Adrenal gland (tissue), 12 donors: ENCODE results near the gene CHTOP. TPM values are rescaled to one million over a fixed set of nuclear protein-coding genes. Genes with fewer than 3 reads are reported as not detected.

Experiments used
- DNase-seq, 7 donors: peaks; one replicate each; pipeline ENCODE4 v3.0.0-alpha.2; 2019 to 2020
- H3K27ac ChIP-seq, 5 donors: fragments of 200-600 bp; sonication (generic) in 4 of 5; 1 replicate in 3 of 5; 2 replicates in 2 of 5; pipeline versions ENCODE4 v1.5.1 to v1.8.0; 2016 to 2020; ENCODE audit warnings: mild to moderate bottlenecking in 1 of 5
- H3K27me3 ChIP-seq: fragments of 200-600 bp; 2 replicates; pipeline ENCODE4 v1.8.0; 2021
- H3K36me3 ChIP-seq, 2 donors: fragments of 200-600 bp; replicated peaks in 1 of 2; 1 replicate in 1 of 2; 2 replicates in 1 of 2; pipeline versions ENCODE4 v1.5.1 to v1.8.0; 2018 to 2022
- H3K4me1 ChIP-seq, 2 donors: fragments of 200-600 bp; replicated peaks in 1 of 2; 1 replicate in 1 of 2; 2 replicates in 1 of 2; pipeline versions ENCODE4 v1.5.1 to v1.8.0; 2018 to 2021
- H3K4me3 ChIP-seq, 4 donors: fragments of 200-600 bp; sonication (generic) in 3 of 4; one replicate each; pipeline ENCODE4 v1.5.1; 2016 to 2018
- H3K9me3 ChIP-seq, 3 donors: fragments of 200-600 bp; sonication (generic) in 1 of 3; replicated peaks in 1 of 3; 1 replicate in 2 of 3; 2 replicates in 1 of 3; pipeline versions ENCODE4 v1.5.1 to v1.8.0; 2016 to 2021
- POLR2A ChIP-seq, 2 donors: fragments of 450-650 bp; IDR thresholded peaks; one replicate each; pipeline ENCODE4 v1.6.1; 2017; ENCODE audit warnings: antibody characterized with exemption in 2 of 2, mild to moderate bottlenecking in 2 of 2, moderate library complexity in 1 of 2
- WGBS, 4 donors: extraction: QIAGEN DNeasy Blood & Tissue Kit in 2 of 4; methylation state at CpG; one replicate each; pipeline versions ENCODE4 v1.1.5 to v1.1.7; 2013 to 2017; 5-methylcytosine and 5-hydroxymethylcytosine counted together
- intact Hi-C, 2 donors: fragments of 100-400 bp; cut with DNase I; formaldehyde crosslinking; loops; one replicate each; pipeline versions ENCODE4 v1.14.1 to v1.15.0; 2022 to 2023
- polyA plus RNA-seq, 3 donors: library from polyadenylated mRNA; stranded (reverse); fragments of 200-250 nt in 2 of 3; fragments of 350-450 nt in 1 of 3; fragmentation: Illumina TruSeq in 1 of 3; extraction: RNeasy Lipid Tissue Mini Kit (QIAGEN cat#74804) in 1 of 3; gene quantifications; one replicate each; pipeline ENCODE4 v1.2.3, GENCODE V29; 2013 to 2014
- total RNA-seq, 9 donors: library from RNA; depleted of rRNA in 4 of 9; stranded (reverse); fragments of >200 nt in 4 of 9; fragments of 120-200 nt in 1 of 9; fragmentation: NEBNext Ultra II Directional in 1 of 9; extraction: Animal tissue kit (Norgen Biotek cat#: 25700) in 1 of 9; gene quantifications; one replicate each; pipeline versions ENCODE4 v1.1.0 to v1.2.4, GENCODE V29; 2013 to 2023
- TF ChIP-seq, protein P1 (sequence below), 6 experiments: fragments of 450-650 bp in 4 of 6; fragments of 200-600 bp in 2 of 6; sonication (generic) in 1 of 6; IDR thresholded peaks; 1 replicate in 5 of 6; 2 replicates in 1 of 6; pipeline versions ENCODE4 v1.5.1 to v1.8.0; 2016 to 2021; ENCODE audit warnings: antibody characterized with exemption in 6 of 6, mild to moderate bottlenecking in 2 of 6, moderate library complexity in 1 of 6
- donor health status: healthy with polysubstance abuse.
- donor health status: Bipolar disorder and iron deficiency.
- donor health status: DM: yes; HTN: yes; CAD: no.
- donor health status: DM: no; HTN: no; CAD: no.
- donor health status: DM: no; HTN: no; CAD: no.
- donor health status: DM: yes; HTN: yes; CAD: no.

The CHTOP gene
- total and polyA plus RNA-seq, 12 donors: 35.5 to 83.3 (median 58.3) TPM

DNA sequence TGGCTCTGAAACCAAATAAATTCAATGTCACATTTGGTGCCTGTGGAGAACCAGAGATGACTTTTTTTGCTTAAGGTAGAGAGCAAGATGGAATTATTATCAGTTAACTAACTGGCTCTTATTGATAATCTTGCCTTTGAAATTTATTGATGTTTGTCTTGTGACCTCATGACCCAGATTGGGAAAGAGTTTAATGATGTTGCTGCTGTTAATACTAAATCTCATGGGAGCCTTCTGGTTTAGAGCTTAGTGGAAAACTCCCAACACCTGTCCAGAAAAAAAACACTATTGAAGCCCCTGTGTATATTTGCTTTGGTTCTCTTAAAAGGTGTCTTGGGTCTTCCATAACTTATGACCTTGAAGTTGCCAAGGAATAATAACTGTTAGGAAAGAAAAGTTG, 9.9 kb downstream of the CHTOP start:
- no peak overlapping the region for H3K4me3 ChIP-seq
- H3K9me3 ChIP-seq: no peaks in the 10 kb centered on the region
- peak overlapping the region in 1 of 5 donors; percentile 6 for H3K27ac ChIP-seq
- no peak for TF ChIP-seq POLR2A (IDR thresholded peaks at IDR 0.05)
- TF ChIP-seq, protein P1, sequence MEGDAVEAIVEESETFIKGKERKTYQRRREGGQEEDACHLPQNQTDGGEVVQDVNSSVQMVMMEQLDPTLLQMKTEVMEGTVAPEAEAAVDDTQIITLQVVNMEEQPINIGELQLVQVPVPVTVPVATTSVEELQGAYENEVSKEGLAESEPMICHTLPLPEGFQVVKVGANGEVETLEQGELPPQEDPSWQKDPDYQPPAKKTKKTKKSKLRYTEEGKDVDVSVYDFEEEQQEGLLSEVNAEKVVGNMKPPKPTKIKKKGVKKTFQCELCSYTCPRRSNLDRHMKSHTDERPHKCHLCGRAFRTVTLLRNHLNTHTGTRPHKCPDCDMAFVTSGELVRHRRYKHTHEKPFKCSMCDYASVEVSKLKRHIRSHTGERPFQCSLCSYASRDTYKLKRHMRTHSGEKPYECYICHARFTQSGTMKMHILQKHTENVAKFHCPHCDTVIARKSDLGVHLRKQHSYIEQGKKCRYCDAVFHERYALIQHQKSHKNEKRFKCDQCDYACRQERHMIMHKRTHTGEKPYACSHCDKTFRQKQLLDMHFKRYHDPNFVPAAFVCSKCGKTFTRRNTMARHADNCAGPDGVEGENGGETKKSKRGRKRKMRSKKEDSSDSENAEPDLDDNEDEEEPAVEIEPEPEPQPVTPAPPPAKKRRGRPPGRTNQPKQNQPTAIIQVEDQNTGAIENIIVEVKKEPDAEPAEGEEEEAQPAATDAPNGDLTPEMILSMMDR (IDR thresholded peaks at IDR 0.05): no peak
- H3K27me3 ChIP-seq: no peaks in the 10 kb centered on the region
- peaks cover 5 to 11% of the 10 kb centered on the region in 2 donors for H3K4me1 ChIP-seq
- DNase-seq: no peak
- intact Hi-C loops: no loop called here
- peaks cover 0 to 76% of the 10 kb centered on the region in 2 donors for H3K36me3 ChIP-seq

DNA sequence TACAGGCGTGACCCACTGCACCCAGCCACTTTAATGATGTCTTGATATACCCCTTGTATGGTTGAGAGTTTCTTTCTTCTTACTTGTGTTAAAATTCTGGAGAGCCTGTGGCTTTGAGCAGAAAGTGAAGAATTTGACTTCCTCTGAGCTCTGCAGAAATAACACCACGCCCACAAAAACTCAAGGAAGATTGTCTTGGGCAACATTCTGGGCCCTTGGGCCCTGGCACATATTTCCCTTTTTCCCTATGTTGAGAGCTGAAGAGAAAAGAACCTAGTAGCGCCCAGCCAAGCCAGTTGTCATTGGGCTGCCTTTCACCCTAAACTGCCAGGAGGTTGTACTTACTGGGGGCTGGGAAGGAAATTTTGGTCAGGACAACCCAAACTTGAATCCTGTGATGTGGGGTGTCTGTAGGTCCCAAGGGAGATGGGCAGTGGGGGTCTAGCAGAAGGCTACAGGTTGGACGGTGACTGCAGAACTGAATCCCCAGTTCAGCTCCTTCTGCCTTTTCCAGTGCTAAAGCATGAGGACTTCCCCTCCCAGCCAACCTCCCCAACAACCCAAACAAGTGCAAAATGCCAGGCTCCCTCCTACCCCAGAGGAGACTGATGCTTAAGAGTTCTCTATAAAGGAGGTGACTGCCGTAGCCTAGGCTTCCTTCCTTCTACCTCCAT, 12.9 kb downstream of the CHTOP start:
- peak in 2 of 7 donors; percentile 32 to 50 for DNase-seq
- H3K36me3 ChIP-seq: peaks cover 0 to 46% of the 10 kb centered on the region in 2 donors
- peaks cover 5 to 11% of the 10 kb centered on the region in 2 donors for H3K4me1 ChIP-seq
- 78 to 87% (median 84%) methylated on average over 5 of the region's 5 CpGs for WGBS, 4 donors
- TF ChIP-seq, protein P1 (IDR thresholded peaks at IDR 0.05): no peak
- no peak for TF ChIP-seq POLR2A (IDR thresholded peaks at IDR 0.05)
- intact Hi-C loops: no loop called here
- no peak overlapping the region for H3K4me3 ChIP-seq
- no peaks in the 10 kb centered on the region for H3K27me3 ChIP-seq
- H3K9me3 ChIP-seq: no peaks in the 10 kb centered on the region
- peak overlapping the region in 1 of 5 donors; percentile 62 for H3K27ac ChIP-seq

DNA sequence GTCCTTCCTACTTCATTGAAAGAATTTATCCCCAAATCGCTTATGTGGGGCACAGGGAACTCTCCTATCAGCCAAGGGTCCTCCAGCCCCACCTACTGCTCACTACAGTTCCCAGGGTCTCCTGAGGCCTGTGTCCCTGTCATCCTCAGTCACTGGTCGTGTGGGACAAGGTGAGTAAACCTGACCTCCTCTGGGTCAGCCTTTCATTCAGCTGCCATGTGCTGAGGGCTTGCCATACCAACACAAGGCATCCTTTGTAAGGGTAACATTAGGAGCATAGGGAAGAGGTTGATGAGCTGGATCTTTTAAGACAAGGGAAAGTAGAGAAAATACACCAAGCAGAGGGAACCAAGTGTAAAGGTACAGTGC, 13.5 kb downstream of the CHTOP start:
- Histone ChIP-seq H3K4me1 (peaks cover 5 to 11% of the 10 kb centered on the region in 2 donors), H3K36me3 (peaks cover 0 to 40% of the 10 kb centered on the region in 2 donors), H3K27ac (peak overlapping the region in 1 of 5 donors; percentile 62), H3K9me3 (no peaks in the 10 kb centered on the region), H3K27me3 (no peaks in the 10 kb centered on the region), H3K4me3 (no peak overlapping the region)
- TF ChIP-seq, protein P1 (IDR thresholded peaks at IDR 0.05): no peak
- TF ChIP-seq POLR2A (IDR thresholded peaks at IDR 0.05): no peak
- WGBS, 4 donors: 49 to 80% (median 63%) methylated on average over 1 to 2 of the region's 2 CpGs
- intact Hi-C loops: no loop called here
- DNase-seq: no peak

DNA sequence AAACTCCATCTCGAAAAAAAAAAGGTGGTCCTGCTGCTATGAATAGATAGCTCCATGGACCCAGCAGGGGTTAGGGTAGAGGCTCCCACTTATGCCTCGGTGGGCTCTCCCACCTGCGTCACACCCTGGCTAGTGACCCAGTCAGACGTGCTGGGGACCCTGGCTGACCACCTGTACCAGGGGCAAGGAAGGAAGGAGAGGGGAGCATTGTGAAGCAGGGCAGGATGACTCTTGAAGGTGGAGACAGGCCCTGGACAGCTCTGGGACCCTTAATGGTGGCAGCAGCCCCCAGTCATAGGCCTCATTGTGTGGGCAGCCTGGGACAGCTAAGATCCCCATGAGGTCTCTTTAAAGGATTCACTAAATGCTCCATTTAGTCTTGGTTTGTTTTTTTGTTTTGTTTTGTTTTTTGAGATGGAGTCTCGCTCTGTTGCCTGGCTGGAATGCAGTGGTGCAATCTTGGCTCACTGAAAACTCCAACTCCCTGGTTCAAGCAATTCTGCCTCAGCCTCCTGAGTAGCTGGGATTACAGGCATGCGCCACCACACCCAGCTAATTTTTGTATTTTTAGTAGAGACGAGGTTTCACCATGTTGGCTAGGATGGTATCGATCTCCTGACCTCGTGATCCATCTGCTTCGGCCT, 14.3 kb downstream of the CHTOP start:
- Histone ChIP-seq H3K27ac (no peak overlapping the region), H3K36me3 (peaks cover 0 to 32% of the 10 kb centered on the region in 2 donors), H3K4me3 (no peak overlapping the region), H3K27me3 (no peaks in the 10 kb centered on the region), H3K9me3 (no peaks in the 10 kb centered on the region), H3K4me1 (peaks cover 13 to 17% of the 10 kb centered on the region in 2 donors)
- TF ChIP-seq POLR2A (IDR thresholded peaks at IDR 0.05): no peak
- TF ChIP-seq, protein P1 (IDR thresholded peaks at IDR 0.05): no peak
- WGBS, 4 donors: 77 to 88% (median 85%) methylated on average over 7 to 10 of the region's 10 CpGs
- peak in 1 of 7 donors; percentile 14 for DNase-seq
- intact Hi-C loops: no loop called here
